GM23248 (cell line): Measurements from ENCODE around the gene HMGB4.
A peak's percentile ranks its signal among the peaks of the same experiment; 100 is the strongest.

Experiments used
- EZH2 ChIP-seq: fragments of 200-600 bp; sonication (generic); IDR thresholded peaks from 2 replicates; pipeline ENCODE4 v1.6.1; 2018; ENCODE audit warnings: antibody characterized with exemption, mild to moderate bottlenecking; ENCODE audit not compliant: insufficient read depth, poor library complexity, severe bottlenecking
- EZH2phosphoT487 ChIP-seq: fragments of 200-600 bp; sonication (generic); IDR thresholded peaks from 2 replicates; pipeline ENCODE4 v1.6.1; 2018; ENCODE audit warnings: antibody characterized with exemption, moderate library complexity, mild to moderate bottlenecking, low read depth; ENCODE audit not compliant: insufficient read depth

- TF ChIP-seq EZH2phosphoT487 (0 out of 2 replicates have a peak, but pooled peaks have one; percentile 72), EZH2 (no peak)
Observed at GRCh38 chr1:33815061-33815460, 48.8 kb upstream of the HMGB4 start.
